H54 (cell line): ENCODE data around the gene PDS5B.
"Not testable (repeated sequence)": the region's sequence is repeated elsewhere in the genome, so short reads cannot be mapped to it uniquely, and the experiment has no call there.

Source experiments
- DNase-seq: peaks from one replicate; pipeline ENCODE4 v3.0.0; 2011; ENCODE audit warnings: low spot score, mixed read lengths; ENCODE audit not compliant: insufficient read length
- FAIRE-seq: peaks from 3 replicates; lab custom pipeline; 2011; peaks lifted over from hg19 to GRCh38; lab: Jason Lieb, UNC
- POLR2A ChIP-seq: IDR thresholded peaks from 2 replicates; pipeline ENCODE4 v1.6.1; 2011; ENCODE audit warnings: low read depth, mild to moderate bottlenecking, low read length

PDS5B gene

GRCh38 chr13:32695602-32696250, 109.5 kb downstream of the PDS5B start:
- no peak for DNase-seq
- no peak for TF ChIP-seq POLR2A
- FAIRE-seq, result no peak

GRCh38 chr13:32707471-32707870, 121.2 kb downstream of the PDS5B start:
- DNase-seq (no peak), FAIRE-seq (no peak)
- TF ChIP-seq POLR2A, result no peak

GRCh38 chr13:32713397-32713796, 127.1 kb downstream of the PDS5B start:
- DNase-seq, result no peak
- no peak for TF ChIP-seq POLR2A
- FAIRE-seq, result no peak

GRCh38 chr13:32716201-32716600, 129.9 kb downstream of the PDS5B start:
- FAIRE-seq, DNase-seq: not testable (repeated sequence)

- no peak for FAIRE-seq
- TF ChIP-seq POLR2A, result no peak
- DNase-seq, result no peak
Observed at GRCh38 chr13:32720026-32720425, 133.8 kb downstream of the PDS5B start.

DNA sequence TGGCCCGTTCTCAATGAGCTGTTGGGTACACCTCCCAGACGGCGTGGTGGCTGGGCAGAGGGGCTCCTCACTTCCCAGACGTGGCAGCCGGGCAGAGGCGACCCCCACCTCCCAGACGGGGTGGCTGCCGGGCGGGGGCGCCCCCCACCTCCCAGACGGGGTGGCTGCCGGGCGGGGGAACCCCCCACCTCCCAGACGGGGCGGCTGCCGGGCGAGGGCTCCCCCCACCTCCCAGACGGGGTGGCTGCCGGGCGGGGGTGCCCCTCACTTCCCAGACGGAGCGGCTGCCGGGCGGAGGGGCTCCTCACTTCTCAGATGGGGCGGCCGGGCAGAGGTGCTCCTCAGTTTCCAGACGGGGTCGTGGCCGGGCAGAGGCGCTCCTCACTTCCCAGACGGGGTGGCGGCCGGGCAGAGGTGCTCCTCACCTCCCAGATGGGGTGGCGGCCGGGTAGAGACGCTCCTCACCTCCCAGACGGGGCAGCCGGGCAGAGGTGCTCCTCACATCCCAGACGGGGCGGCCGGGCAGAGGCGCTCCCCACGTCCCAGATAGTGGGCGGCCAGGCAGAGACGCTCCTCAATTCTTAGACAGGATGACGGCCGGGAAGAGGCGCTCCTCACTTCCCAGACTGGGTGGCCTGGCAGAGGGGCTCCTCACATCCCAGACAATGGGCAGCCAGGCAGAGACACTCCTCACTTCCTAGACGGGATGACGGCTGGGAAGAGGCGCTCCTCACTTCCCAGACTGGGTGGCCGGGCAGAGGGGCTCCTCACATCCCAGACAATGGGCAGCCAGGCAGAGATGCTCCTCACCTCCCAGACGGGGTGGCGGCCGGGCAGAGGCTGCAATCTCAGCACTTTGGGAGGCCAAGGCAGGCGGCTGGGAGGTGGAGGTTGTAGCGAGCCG, 135.1 kb downstream of the PDS5B start:
- FAIRE-seq, DNase-seq: not testable (repeated sequence)

DNA sequence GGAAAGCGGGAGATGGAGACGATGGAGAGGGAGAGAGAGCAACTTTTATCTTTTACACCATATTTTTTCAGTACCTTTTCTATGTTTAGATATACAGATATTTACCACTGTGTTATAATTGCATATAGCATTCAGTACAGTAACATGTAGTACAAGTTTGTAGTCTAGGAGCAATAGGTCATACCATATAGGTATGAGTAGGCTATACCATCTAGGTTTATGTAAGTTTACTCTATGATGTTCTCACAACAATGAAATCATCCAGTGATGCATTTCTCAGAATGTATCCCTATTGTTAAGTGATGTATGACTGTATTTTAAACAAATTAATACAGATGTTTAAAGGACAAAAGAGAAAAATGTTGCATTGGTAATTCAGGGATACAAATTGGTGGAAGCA, 136.1 kb downstream of the PDS5B start:
- no peak for TF ChIP-seq POLR2A
- no peak for FAIRE-seq
- no peak for DNase-seq

DNA sequence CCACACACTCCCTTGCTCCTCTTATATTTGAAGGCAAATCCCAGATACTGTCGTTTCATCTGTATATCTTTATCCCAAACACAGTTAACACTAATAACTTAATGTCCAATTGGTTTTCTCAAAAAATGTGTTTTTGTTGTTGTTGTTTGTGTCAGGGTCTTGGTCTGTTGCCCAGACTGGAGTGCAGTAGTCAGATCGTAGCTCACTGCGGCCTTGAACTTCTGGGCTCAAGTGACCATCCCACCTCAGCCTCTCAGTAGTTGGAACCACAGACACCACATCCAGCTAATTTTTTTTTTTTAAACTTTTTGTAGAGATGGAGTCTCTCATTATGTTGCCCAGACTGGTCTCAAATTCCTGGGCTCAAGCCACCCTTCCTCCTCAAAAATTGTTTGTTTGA, 137.7 kb downstream of the PDS5B start:
- no peak for TF ChIP-seq POLR2A
- FAIRE-seq (no peak), DNase-seq (no peak)

GRCh38 chr13:32726374-32727037, 140.3 kb downstream of the PDS5B start:
- FAIRE-seq, result no peak

DNA sequence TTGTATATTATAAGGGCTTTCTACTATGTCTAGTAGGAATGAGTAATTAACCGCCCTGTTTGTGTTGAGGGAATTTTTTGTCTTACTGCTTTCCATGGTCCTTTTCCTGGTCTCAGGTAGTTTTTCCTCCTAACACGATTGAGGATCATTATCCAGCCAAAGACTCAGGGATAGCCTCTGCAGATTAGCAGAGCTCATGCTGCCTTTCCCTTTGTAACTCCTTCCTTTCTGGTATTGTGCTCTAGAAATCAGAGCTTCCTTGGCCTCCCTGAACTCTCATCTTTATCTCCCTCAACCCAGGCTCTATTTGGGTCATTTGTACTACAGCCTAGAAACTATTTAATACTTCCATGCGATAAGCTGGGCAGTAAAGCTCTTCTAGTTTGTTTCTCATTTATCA, 142.1 kb downstream of the PDS5B start:
- FAIRE-seq (no peak), DNase-seq (no peak)
- no peak for TF ChIP-seq POLR2A

More at GRCh38 chr13:32726374-32727037, 140.3 kb downstream of the PDS5B start:
- TF ChIP-seq POLR2A, result no peak
- DNase-seq, result no peak

- DNase-seq, result not testable (repeated sequence)
Observed at GRCh38 chr13:32729097-32729496, 142.8 kb downstream of the PDS5B start.

GRCh38 chr13:32731074-32731473, 144.8 kb downstream of the PDS5B start:
- FAIRE-seq (no peak), DNase-seq (no peak)
- no peak for TF ChIP-seq POLR2A

More at GRCh38 chr13:32729097-32729496, 142.8 kb downstream of the PDS5B start:
- not testable (repeated sequence) for FAIRE-seq

- DNase-seq, result no peak
- TF ChIP-seq POLR2A, result no peak
- FAIRE-seq, result no peak
Observed at GRCh38 chr13:32731576-32731975, 145.3 kb downstream of the PDS5B start.

DNA sequence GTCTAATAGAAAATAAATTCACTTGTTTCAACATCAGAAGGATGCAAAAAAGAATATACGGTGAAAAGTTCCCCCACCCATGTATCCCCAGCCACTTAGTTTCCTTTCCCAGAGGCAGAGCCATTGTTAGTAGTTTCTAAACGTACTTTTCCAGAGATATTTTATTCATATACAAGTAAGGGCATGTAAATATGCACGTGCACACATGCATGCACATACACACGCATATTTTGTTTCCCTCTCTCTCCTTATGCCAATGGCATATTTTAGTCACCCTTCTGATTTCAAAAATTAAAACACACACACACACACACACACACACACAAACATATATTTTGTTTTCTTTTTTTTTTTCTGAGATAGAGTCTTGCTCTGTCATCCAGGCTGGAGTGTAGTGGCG, 147.4 kb downstream of the PDS5B start:
- no peak for TF ChIP-seq POLR2A
- no peak for DNase-seq
- no peak for FAIRE-seq
